NCI-H146 treated with DMSO at 0.1 percent for 48 hours (cell line): ENCODE measurements around the gene SCFD2.
"Not testable (repeated sequence)": the region's sequence is repeated elsewhere in the genome, so short reads cannot be mapped to it uniquely, and the experiment has no call there.

Experiments used
- DNase-seq: peaks from one replicate; lab custom pipeline; 2025; ENCODE audit not compliant: unreplicated experiment; lab: John Stamatoyannopoulos, UW

The SCFD2 gene

GRCh38 chr4:53150631-53151488 is 215.0 kb downstream of the SCFD2 start:
- DNase-seq, result no peak

GRCh38 chr4:53147711-53148110 is 218.2 kb downstream of the SCFD2 start:
- no peak for DNase-seq

GRCh38 chr4:53147197-53147596 is 218.7 kb downstream of the SCFD2 start:
- DNase-seq, result no peak

GRCh38 chr4:53141308-53141707 is 224.6 kb downstream of the SCFD2 start:
- DNase-seq, result no peak

- DNase-seq, result not testable (repeated sequence)
These were observed 226.6 kb downstream of the SCFD2 start for GRCh38 chr4:53139256-53139655.

GRCh38 chr4:53137468-53137867 is 228.4 kb downstream of the SCFD2 start:
- DNase-seq, result no peak

- DNase-seq, result no peak
These were observed 228.9 kb downstream of the SCFD2 start for GRCh38 chr4:53136954-53137353.

- no peak for DNase-seq
These were observed 233.5 kb downstream of the SCFD2 start for GRCh38 chr4:53132132-53132891.

- DNase-seq, result no peak
These were observed 234.3 kb downstream of the SCFD2 start for GRCh38 chr4:53131562-53131925.

- DNase-seq, result no peak
These were observed 234.8 kb downstream of the SCFD2 start for GRCh38 chr4:53130896-53131561.

- DNase-seq, result no peak
These were observed 237.0 kb downstream of the SCFD2 start for GRCh38 chr4:53128706-53129357.

GRCh38 chr4:53128231-53128630 is 237.6 kb downstream of the SCFD2 start:
- no peak for DNase-seq

- no peak for DNase-seq
These were observed 238.5 kb downstream of the SCFD2 start for GRCh38 chr4:53127365-53127764.

- no peak for DNase-seq
These were observed 239.8 kb downstream of the SCFD2 start for GRCh38 chr4:53126099-53126498.

- DNase-seq, result no peak
These were observed 242.0 kb downstream of the SCFD2 start for GRCh38 chr4:53123819-53124218.

- no peak for DNase-seq
These were observed 242.7 kb downstream of the SCFD2 start for GRCh38 chr4:53123171-53123570.

- DNase-seq, result no peak
These were observed 243.4 kb downstream of the SCFD2 start for GRCh38 chr4:53122280-53123116.

- DNase-seq, result no peak
These were observed 244.5 kb downstream of the SCFD2 start for GRCh38 chr4:53121264-53121865.

GRCh38 chr4:53120778-53121177 is 245.1 kb downstream of the SCFD2 start:
- no peak for DNase-seq

GRCh38 chr4:53119680-53120079 is 246.2 kb downstream of the SCFD2 start:
- DNase-seq, result no peak
